Activated T-cell treated with anti-CD3 and anti-CD28 coated beads, Interleukin-2, amount 50 U/mL, for 48 hours (primary cell): Measurements from ENCODE around the gene CYFIP2.
A peak's percentile ranks its signal among the peaks of the same experiment; 100 is the strongest.

Experiments
- DNase-seq, 2 experiments: peaks; one replicate each; pipeline ENCODE4 v3.0.0-alpha.2; 2020

Gene CYFIP2

DNA sequence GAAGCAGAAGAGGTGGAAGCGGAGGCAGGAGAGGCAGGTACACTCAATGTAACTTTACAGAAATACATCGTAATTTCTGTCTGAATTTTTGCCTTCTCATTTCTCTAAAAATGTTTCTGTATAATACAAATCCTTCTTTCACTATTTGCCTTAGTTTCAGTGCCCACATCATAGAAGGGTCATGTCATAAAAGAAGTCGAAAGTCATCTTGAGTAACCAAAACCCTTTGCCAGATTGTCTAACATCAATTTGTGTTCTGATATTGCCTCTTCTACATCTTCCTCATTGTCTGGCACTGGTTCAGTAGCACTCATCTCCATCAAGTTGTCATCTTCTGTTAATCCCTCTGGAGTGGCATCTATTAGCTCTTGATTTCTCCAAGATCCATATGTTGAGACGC is 6.2 kb upstream of the CYFIP2 start:
- DNase-seq = no peak

DNA sequence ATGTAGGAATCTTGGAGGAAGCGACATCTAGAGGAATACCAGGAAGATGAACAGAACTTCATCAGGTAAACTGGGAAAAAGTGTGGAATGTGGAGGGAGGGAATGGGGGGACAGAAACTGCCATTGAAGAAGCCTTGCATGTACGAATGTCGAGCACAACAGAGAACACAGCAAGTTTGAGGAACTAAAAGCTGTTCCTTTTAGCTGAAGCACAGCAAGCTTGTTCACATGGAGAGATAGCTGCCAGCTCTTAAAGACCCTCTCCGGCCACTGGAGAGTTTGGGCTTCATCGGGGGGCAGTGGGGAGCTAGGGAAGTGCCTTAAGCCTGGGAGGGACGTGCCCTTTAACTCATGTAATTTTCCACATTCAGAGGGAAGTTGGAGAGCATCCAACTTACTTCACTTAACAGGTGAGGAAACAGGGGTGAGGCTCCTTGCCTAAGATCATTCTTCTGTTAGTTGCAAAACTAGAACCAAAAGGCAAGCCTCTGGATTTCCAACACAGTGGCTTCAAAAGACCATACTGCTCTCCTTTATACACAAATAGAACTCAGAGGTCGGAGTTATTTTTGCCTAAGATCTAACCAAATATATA is 2.3 kb upstream of the CYFIP2 start:
- DNase-seq = no peak

DNA sequence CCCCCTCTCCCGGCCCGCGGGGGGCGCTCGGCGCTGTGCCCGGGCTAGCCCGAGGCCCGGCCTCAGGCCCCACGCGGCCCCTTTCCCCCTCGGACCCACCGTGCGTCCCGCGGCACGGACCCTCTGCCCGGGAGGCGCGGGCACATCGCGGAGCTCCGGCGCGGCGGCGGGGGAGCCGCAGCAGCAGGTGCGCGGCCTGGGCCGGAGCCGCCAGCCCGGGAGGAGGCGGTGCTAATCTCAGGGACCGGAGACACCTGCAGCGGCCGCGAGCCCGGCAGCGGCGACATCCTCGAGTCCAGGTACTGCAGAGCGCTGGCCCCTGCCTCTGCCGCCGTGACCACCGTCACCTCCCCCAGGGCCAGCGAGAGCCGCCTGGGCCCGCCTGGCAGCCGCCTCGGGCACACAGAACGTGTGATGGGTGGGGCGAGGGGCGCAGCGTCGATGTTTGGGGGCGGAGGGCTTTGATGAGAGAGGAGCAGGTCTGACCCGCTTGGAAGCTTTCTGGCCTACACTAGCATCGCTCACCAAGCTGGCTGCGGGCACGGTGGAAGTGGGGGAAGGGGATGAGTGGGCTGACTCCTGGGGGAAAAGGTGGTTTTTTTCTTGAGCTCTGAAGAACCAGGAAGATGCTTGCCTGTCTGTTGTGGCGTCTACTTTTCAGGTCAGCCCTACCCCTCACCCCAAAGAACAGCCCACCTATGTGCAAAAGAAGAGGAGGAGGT is 524 bp downstream of the CYFIP2 start:
- DNase-seq = peak; percentile 69 to 75

DNA sequence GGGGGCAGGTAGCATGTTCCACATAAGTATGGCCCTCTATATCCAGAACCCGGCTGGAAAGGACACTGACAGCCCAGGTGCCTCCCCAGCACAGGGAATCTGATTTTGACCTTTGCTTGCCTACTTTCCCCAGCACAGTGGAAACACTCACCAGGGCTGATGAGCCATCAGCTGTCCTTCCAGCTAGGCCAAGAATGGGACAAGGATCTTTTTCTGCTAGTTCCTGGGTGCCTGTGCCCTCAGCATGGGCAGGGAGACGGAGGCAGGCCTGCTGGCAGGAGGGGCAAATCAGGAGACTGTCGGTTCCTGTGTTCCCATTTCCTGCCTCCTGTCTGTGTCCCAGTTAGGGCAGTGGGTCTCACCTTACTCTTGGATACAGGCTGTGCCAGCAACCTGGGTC is 1.1 kb downstream of the CYFIP2 start:
- DNase-seq = peak in 1 of 2 experiments; percentile 41

DNA sequence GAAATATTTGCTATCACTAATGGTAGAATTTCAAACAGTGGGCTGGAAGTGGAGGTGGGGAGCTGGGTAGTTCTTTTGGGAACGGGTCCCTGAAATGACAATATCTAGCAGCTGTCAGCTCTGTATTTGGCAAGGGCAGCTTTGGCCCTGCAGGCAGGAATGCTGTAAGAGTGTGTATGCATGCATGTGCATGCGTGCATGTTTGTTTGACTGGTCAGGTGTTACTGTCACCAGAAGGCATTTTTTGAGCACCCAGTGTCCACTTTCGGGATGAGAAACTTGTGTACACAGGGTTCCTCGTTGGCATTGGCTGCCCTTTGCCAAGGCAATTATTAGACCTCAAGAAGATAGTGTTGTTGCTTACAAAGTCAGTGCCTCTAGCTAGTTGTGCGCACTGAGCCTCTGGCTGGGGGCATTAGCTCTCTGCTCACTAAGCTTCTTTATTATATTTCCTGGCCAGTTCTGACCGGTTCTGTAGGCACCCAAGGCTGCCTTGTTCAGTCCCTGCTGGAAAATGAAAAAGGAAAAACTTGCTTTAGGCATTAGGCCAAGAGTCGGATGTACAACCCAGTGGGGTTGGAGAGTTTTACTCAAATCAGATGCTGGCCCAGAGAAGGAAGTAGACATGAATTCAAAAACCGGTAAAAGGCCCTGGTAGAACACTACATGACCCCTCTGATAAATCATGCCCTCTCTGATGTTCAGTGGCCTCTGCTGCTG is 2.0 kb downstream of the CYFIP2 start:
- no peak for DNase-seq

DNA sequence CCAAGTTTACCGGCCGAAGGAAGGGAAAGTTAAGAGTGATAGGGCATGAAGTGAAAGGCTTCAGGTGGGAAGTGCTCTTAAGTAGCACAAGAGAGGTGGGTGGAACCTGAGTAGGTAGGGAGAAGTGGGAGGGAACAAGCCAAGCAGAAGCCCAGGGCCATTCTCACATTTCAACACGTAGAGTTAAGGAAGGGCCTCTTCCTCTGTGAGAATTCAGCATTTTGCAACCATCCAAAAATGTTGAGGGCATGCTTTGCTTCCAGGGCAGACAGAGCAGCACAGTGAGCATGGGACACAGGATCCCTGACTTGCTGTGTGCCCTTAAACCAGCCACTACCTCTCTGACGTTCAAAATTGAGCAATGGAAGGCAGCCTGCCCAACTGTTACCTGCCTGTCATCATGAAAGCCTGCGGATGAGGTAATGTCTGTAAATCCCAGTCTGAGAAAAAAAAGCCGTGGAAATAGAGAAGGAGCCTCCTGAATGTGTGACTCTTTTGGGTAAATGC is 3.3 kb downstream of the CYFIP2 start:
- DNase-seq = peak; percentile 39 to 53

DNA sequence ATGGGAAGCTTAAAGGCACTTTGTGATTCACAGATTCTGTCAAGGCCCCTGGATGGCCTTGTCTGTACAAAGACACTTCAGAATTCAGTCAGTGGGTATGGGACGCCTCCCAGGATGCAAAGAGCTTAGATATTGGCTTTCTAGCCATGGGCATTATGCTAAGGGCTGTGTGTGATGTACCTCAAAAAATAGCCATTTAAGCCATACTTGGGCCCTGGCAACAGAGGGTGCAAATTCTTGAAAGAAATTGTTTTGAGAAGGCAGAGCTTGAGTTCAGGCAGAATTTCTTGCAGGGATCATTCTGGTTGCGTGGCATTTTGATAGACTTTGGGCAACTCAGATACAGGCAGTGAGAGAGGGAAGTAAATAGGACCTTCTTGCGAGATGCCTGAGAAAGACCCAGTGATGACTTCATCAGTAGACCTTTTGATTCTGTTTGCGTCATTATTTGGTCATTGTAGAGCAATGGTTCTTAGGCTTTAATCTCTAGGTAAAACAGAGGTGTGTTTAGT is 3.9 kb downstream of the CYFIP2 start:
- peak in 1 of 2 experiments; percentile 54 for DNase-seq

DNA sequence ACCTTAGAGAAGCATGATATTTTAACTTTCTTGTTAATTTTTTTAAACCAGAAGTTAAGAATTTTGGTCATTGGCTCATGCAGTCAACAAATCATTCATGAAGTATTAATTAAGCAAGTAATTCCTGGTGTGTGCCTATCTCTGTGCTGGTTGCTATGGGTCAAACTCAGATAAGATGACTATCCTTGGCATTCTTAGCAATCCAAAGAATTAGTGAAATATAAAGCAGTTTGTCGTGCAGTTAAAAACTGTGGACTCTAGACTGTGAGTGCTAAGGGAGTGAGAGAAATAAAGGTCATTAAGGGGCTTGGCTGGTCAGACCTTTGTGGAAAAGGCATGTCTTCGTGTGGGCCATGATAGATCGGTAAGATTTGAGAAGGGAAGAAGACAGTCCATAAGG is 4.8 kb downstream of the CYFIP2 start:
- no peak for DNase-seq

DNA sequence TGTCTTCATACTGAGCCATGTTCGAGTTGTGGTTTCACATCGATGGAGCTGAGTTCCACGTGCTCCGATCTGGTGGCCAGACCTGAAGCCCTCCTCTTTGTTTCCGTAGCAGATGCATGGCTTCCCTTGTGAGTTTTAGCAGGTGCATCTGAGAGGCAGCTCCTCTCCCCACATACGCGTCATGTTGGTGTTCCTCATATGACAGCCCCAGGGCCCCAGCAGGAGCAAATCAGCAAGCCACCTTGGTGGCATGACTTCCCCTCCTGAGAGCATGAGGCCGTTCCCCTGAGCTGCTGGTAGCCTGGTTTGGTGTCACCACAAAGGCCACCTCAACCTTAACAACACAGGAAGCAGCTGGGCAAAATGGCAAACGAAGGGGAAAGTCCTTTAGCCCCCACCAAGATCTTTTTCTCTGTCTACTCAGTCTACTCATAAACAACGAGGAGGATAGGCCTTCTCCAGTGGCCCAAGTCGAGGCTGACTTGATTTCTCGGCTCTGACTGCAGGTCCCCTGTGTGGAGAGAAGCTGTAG is 5.9 kb downstream of the CYFIP2 start:
- DNase-seq = peak; percentile 87 to 89

DNA sequence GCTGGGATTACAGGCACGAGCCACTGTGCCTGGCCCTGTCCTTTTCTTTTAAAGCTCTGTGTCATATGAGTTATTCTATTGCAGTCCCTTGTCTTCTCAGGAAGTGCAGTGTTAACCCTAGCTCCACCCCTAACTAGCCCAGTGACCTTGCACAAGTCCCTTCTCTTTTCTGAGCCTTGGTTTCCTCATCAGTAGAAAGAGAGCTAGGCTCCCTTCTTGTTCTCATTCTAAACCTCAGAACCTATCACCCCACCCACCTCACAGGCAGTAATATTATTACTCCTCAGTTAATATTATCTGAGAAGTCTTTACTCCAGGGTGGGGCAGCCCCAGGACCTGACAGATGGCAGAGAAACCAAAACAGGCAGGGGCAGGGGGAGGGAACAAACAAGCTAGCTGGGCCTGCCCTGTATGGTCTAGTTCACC is 7.2 kb downstream of the CYFIP2 start:
- peak; percentile 53 to 58 for DNase-seq

DNA sequence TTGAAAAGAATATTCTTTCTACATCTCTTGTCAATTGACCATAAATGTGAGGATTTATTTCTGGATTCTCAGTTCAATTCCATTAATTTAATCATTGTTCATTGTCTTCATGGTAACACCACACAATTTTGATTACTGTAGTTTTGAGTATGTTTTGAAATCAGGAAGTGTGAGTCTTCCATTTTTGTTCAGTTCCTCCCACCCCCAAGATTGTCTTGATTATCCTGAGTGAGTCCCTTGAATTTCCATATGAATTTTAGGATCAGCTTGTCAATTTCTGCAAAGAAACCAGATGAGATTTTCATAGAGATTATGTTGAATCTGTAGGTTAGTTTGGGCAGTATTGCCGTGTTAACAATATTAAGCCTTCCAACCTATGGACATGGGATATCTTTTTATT is 9.5 kb downstream of the CYFIP2 start:
- no peak for DNase-seq

DNA sequence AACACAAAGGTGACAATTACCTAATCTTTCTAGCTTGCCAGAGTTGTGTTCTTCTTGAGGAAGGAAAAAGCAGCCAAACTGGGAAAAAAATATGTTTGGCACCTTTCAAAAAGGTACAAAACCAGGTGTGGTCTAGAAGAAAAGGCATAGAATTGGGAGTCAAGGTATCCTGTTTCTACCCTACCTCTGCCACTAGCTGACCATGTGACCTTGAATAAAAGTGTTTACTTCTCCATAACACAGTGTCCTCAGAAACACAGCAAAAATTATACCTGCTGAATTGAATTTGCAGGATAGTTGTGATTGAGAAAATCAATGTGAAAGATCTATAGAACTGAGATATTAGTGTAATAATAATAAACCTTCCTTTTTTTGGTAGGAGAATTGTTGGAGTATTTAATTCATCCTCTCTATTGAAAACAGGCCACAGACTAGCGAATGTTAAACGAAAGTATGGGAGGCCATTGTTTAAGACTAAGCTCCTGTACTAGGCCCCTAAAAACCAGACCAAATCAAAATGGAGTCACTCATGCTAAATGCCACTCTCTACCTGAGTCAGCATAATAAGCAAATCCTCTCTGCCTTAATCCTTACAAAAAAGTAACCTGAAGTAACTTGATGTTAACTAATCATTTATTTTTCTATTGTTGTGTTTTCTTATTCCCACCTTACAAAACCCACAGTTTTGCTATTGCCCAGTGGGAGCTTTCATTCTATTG is 12.6 kb downstream of the CYFIP2 start:
- no peak for DNase-seq

DNA sequence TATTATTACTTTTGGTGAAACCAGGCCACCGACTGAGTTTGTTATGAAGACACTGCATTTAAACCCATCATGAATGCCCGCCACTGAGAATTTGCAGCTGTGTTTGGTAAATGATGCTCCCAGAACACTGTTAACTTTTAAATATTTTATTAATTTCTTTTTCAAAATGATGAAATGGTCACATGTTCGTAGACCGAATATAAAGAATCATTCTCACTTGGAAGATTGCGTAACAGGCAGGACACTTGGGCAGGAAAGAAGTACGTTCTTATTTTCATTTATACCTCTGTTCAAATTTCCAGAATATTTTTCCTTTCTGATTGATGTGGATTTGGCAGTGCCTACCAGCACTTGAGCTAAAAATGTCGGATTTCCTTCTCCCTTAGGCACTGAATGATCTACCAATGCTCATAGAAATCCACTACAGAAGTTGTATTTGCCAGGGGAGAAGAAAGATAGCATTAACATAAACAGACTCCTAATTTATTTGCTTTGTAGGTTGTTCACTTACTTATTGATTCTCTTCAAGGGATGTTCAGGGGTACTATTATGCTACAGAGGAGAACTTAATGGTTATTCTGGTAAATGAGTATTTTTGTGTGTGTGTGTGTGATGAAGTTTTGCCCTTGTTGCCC is 13.8 kb downstream of the CYFIP2 start:
- peak in 1 of 2 experiments; percentile 1 for DNase-seq

DNA sequence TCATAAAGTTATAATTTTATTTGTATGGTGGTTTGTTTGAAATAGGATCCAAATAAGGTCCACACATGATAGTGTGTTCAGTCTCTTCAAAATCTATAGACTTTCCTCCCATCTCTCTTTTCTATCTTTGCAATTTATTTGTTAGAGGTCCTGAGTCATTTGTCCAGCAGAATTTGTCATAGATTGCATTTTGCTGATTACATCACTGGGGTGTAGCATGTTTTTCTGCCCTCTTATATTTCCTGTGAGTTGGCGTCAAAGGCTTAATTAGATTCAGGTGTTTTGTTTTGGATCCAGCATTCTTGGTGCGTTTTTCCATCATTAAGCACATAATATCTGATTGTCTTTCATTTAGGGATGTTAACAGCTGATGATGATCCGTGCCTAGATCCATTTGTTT is 15.0 kb downstream of the CYFIP2 start:
- no peak for DNase-seq

DNA sequence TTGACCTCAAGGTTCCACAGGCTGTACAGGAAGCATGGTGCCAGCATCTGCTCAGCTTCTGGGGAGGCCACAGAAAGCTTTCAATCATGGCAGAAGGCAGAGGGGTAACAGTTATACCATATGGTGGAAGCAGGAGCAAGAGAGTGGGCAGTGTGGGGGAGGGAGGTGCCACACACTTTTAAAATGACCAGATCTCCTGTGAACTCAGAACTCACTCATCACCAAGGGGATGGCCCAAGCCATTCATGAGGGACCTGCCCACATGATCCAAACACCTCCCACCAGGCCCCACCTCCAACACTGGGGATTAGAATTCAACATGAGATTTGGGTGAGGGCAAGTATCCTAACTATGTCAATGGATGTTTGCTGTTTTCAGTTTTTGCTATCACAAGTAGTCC is 16.2 kb downstream of the CYFIP2 start:
- peak in 1 of 2 experiments; percentile 44 for DNase-seq

DNA sequence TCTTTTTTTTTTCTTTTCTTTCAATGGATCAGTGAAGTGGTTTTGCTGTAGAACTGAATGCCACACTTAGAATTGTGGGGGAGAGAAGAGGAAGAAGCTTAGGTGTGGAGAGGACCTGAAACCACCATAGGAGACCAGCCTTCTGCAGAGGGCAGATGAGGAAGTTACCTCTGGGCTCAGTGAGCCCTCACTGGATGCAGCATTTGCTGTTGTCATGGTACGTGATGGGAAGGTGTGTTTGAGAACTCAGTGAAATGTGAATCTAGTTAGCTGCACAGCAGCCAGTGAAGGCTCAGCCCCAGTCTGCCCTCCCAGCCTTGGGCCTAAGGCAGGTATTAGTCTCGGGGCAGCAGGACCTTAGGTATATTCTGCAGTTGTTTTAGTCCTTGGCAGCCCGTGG is 17.5 kb downstream of the CYFIP2 start:
- DNase-seq = peak in 1 of 2 experiments; percentile 21

DNA sequence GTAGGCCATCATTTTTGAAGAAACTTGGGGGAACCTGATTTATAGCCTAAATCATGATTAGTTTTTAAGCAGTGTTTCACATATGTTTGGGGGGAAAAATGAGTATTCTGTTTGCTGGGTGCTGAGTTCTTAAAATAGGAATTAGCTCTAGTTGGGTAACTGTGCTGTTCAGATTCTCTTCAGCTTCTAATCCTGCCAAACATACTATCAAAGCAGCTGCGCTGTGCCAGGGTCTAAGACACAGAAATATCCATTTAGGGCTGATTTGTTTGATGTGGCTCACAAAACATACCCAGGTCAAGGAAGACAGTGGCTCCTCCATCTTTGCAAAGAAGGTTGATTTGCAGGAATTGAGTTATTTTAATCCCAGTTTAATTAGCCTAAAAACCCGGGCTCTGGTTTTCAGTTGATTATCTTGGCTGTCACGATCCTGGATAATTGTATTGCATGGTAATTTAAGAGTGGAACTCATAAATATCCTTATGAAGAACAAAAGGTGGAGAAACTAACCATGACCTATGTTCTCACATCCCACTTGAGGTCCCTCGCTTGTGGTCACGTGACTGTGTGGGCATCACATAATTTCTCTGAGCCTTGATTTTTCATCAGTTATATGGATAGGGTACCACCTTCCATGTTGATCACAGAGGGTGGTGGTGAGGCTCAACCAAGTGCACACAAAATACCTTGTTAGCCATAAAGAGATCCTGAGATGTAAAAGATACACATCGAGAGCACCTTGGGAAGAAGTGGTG is 18.7 kb downstream of the CYFIP2 start:
- DNase-seq = peak in 1 of 2 experiments; percentile 16

DNA sequence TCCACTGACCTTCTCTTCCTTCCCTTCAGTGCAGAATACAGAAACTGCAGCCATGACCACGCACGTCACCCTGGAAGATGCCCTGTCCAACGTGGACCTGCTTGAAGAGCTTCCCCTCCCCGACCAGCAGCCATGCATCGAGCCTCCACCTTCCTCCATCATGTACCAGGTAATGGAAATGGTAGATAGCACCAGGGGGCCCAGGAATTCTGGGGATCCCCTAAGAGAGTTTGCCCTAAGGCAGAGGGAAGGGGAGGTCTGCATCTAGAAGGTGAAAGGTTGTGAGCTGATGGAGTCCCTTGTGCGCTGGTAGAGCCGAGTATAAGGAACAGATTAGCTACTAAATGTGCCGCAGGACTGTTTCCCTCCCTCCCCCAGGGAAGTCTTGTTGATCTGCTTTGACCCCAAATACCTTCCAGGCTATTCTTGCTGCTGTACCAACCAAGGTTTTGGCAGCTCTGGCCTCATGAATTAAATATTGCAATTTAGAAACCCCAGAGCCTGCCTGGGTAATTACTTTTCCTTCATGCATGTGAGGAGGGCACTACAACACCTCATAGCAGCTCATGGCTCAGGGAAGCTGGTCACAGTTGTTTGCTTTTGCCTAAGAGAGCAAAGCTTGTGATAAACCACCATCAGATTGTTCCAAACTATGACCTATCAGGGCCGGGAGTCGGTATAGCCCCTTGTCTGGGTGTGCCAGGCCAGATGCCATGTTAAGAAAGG is 19.6 kb downstream of the CYFIP2 start:
- DNase-seq = peak in 1 of 2 experiments; percentile 9

DNA sequence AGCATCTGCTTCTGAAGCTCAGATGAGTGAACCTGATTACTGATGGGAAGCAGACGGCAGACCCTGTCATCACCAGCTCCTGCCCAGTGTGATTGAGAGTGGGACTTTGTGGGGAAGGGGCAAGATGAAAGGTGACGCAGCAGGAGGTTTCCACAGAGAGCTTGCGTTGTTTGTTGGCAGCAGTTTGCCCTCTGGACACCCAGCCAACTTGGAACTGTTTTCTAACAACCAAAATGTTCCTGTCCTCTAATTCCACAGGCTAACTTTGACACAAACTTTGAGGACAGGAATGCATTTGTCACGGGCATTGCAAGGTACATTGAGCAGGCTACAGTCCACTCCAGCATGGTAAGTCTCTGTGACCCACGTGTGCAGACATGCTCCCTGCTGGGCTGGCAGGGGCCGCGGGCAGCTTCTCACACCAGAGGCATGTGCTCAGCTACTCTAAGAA is 20.9 kb downstream of the CYFIP2 start:
- peak in 1 of 2 experiments; percentile 12 for DNase-seq

DNA sequence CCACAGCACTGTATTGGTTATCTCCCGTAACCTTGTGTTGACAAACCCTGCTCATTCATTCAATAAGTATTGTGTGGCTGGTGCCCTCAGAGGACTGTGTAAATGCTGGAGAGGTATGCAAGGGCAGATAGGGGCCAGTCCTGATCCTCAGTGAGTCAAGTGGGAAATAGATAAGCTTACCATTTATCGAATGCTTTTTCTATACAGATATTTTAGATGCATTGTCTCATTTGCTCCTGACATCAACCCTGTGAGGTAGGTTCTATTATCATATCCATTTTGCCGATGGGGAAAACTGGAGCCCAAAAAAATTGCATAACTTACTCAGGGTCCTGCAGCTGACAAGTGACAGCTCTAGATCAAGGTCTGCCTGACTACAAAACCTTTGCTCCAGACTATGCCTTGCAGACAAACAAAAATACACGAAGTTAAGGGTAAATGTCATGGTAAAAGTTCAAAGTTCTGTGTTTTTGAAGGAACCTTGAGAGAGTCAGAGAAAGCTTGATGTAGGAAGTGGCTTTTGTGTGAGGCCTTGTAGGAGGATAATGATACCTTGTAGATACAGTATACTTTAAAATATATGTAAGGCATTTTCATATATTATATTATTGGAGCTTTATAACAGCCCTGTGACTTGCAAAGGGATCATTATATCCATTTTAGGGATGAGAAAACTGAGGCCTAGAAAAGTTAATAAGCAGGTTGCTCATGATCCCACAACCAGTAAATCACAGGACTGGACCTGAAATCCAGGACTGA is 22.7 kb downstream of the CYFIP2 start:
- DNase-seq = peak in 1 of 2 experiments; percentile 10
